GM19240 (cell line): ENCODE data around the gene HECW1.
"Not testable (repeated sequence)": the region's sequence is repeated elsewhere in the genome, so short reads cannot be mapped to it uniquely, and the experiment has no call there.

Experiments
- DNase-seq: peaks from one replicate; pipeline ENCODE4 v3.0.0; 2011; ENCODE audit warnings: low spot score; ENCODE audit not compliant: insufficient read length

Gene HECW1

GRCh38 chr7:43111630-43112458, 603 bp upstream of the HECW1 start:
- no peak for DNase-seq

GRCh38 chr7:43112941-43113621, 634 bp downstream of the HECW1 start:
- no peak for DNase-seq

- no peak for DNase-seq
These were observed 1.4 kb downstream of the HECW1 start for GRCh38 chr7:43113622-43114457.

- no peak for DNase-seq
These were observed 2.0 kb downstream of the HECW1 start for GRCh38 chr7:43114458-43114780.

GRCh38 chr7:43116451-43116850, 4.0 kb downstream of the HECW1 start:
- no peak for DNase-seq

- no peak for DNase-seq
These were observed 4.6 kb downstream of the HECW1 start for GRCh38 chr7:43117095-43117494.

GRCh38 chr7:43117861-43118260, 5.4 kb downstream of the HECW1 start:
- no peak for DNase-seq

- no peak for DNase-seq
These were observed 5.9 kb downstream of the HECW1 start for GRCh38 chr7:43118313-43118712.

GRCh38 chr7:43119371-43120075, 7.1 kb downstream of the HECW1 start:
- DNase-seq, result no peak

GRCh38 chr7:43121973-43122372, 9.5 kb downstream of the HECW1 start:
- no peak for DNase-seq

- DNase-seq, result no peak
These were observed 11.0 kb downstream of the HECW1 start for GRCh38 chr7:43123457-43123856.

GRCh38 chr7:43124388-43124787, 11.9 kb downstream of the HECW1 start:
- DNase-seq, result no peak

GRCh38 chr7:43130347-43130746, 17.9 kb downstream of the HECW1 start:
- DNase-seq, result no peak

GRCh38 chr7:43135129-43135528, 22.7 kb downstream of the HECW1 start:
- DNase-seq, result no peak

- DNase-seq, result no peak
These were observed 23.6 kb downstream of the HECW1 start for GRCh38 chr7:43136064-43136463.

GRCh38 chr7:43137121-43137744, 24.8 kb downstream of the HECW1 start:
- DNase-seq, result not testable (repeated sequence)

GRCh38 chr7:43137811-43138210, 25.4 kb downstream of the HECW1 start:
- DNase-seq, result no peak

GRCh38 chr7:43138710-43139109, 26.3 kb downstream of the HECW1 start:
- DNase-seq, result no peak

- DNase-seq, result no peak
These were observed 26.7 kb downstream of the HECW1 start for GRCh38 chr7:43139137-43139536.

GRCh38 chr7:43140186-43140585, 27.7 kb downstream of the HECW1 start:
- DNase-seq, result no peak

GRCh38 chr7:43141091-43141490, 28.6 kb downstream of the HECW1 start:
- no peak for DNase-seq
